Osteocyte (in vitro differentiated cells): Measurements from ENCODE around the gene C10orf53. TPM values are rescaled to one million over a fixed set of nuclear protein-coding genes. Genes with fewer than 3 reads are reported as not detected.

Experiments
- DNase-seq: peaks from one replicate; pipeline ENCODE4 v3.0.0; 2021; ENCODE audit warnings: mixed read lengths; ENCODE audit not compliant: unreplicated experiment; ENCODE audit errors: extremely low spot score
- H3K27ac Mint-ChIP-seq: one replicate; pipeline ENCODE4 v1.8.0; 2021; ENCODE audit warnings: mild to moderate bottlenecking, mixed read lengths; ENCODE audit not compliant: unreplicated experiment
- H3K27me3 Mint-ChIP-seq: one replicate; pipeline ENCODE4 v1.8.0; 2021; ENCODE audit warnings: mixed read lengths; ENCODE audit not compliant: unreplicated experiment
- H3K36me3 Mint-ChIP-seq: one replicate; pipeline ENCODE4 v1.8.0; 2021; ENCODE audit warnings: mixed read lengths; ENCODE audit not compliant: unreplicated experiment
- H3K4me1 Mint-ChIP-seq: one replicate; pipeline ENCODE4 v1.8.0; 2021; ENCODE audit warnings: mixed read lengths; ENCODE audit not compliant: unreplicated experiment
- H3K4me3 Mint-ChIP-seq: one replicate; pipeline ENCODE4 v1.8.0; 2021; ENCODE audit warnings: mild to moderate bottlenecking, moderate library complexity, mixed read lengths; ENCODE audit not compliant: unreplicated experiment
- H3K9me3 Mint-ChIP-seq: one replicate; pipeline ENCODE4 v1.8.0; 2021; ENCODE audit warnings: mixed read lengths; ENCODE audit not compliant: unreplicated experiment
- CTCF ChIP-seq: fragments of 200-600 bp; sonication (generic); IDR thresholded peaks from 2 replicates; pipeline ENCODE4 v1.5.0; 2021; ENCODE audit warnings: antibody characterized with exemption, mild to moderate bottlenecking, moderate library complexity
- long read RNA-seq: library from polyadenylated mRNA; unstranded; transcript quantifications from one replicate; pipeline ENCODE4 v2.0.0, GENCODE V29; 2021
- total RNA-seq: library from RNA; stranded (reverse); gene quantifications from 2 replicates; pipeline ENCODE4 v1.2.1, GENCODE V29; 2021

C10orf53 gene, protein sequence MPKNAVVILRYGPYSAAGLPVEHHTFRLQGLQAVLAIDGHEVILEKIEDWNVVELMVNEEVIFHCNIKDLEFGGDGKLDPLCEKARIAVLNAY
- total RNA-seq: not detected in 2 replicates
- long read RNA-seq: 0 reads

- Mint-ChIP-seq H3K27ac (no peak within 1 kb of the TSS), H3K9me3 (peaks cover 9% of the 10 kb centered on the region), H3K4me3 (peak within 1 kb of the TSS; percentile 50), H3K36me3 (no peaks in the 10 kb centered on the region), H3K4me1 (peaks cover 5% of the 10 kb centered on the region), H3K27me3 (peaks cover 64% of the 10 kb centered on the region)
- TF ChIP-seq CTCF: no peak
- peak; percentile 83 for DNase-seq
Observed at GRCh38 chr10:49679480-49679893, at the start of gene C10orf53. C10orf53 (plus strand) TSS chr10:49679651; CDS start chr10:49679698, 47 bp downstream.

GRCh38 chr10:49631975-49632374 lies 47.5 kb upstream of the C10orf53 start:
- no peak for DNase-seq
- no peak overlapping the region for H3K27ac Mint-ChIP-seq

DNA sequence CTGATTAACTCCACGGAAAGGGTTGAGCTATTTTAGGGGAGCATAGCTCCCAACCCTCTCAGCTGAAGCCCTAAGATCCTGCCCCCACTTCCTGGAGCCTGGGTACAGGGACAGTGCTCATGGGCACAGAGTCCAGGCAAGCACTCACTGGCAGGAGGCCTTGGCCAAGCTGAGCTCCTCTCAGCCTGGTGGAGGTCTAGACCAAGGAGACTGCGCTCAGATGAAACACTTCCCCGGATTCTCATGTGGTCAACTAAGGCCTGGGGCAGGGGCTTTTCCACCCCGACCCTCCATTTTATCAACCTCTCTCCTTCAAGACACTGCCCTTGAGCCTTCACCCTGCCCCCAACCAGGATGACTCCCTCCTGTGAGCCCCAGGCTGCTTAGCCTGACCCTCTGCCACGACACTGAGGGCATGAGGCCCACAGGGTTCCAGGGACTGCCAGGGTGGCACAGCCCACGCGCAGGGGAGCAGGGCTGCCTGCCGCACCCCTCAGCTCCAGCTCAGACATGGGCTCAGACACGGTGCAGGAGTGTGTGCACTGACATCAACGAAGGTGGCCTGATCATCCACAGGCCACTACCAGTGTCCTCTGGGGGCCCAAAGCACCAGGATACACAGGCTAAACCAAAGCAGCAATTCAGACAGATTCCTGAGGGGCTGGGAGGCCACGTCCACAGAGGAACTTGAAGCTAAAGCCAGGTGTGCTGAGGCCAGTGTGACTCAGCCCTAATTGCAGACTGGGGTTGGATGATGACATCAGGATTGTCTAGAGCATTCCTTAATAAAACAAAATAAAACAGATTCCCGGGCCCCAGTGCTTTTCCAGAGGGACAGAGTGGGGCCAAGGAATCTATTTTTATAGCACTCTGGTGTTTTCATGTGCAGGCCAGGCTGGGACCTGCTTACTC lies 46.8 kb upstream of the C10orf53 start:
- no peak for TF ChIP-seq CTCF
- Mint-ChIP-seq H3K4me1 (no peaks in the 10 kb centered on the region), H3K4me3 (no peak overlapping the region), H3K9me3 (no peaks in the 10 kb centered on the region), H3K27me3 (peaks cover 34% of the 10 kb centered on the region), H3K27ac (no peak overlapping the region), H3K36me3 (no peaks in the 10 kb centered on the region)
- DNase-seq: no peak

More at GRCh38 chr10:49631975-49632374, 47.5 kb upstream of the C10orf53 start:
- no peak for TF ChIP-seq CTCF
- Mint-ChIP-seq H3K4me3 (no peak overlapping the region), H3K9me3 (no peaks in the 10 kb centered on the region), H3K36me3 (no peaks in the 10 kb centered on the region), H3K4me1 (no peaks in the 10 kb centered on the region), H3K27me3 (peaks cover 28% of the 10 kb centered on the region)

DNA sequence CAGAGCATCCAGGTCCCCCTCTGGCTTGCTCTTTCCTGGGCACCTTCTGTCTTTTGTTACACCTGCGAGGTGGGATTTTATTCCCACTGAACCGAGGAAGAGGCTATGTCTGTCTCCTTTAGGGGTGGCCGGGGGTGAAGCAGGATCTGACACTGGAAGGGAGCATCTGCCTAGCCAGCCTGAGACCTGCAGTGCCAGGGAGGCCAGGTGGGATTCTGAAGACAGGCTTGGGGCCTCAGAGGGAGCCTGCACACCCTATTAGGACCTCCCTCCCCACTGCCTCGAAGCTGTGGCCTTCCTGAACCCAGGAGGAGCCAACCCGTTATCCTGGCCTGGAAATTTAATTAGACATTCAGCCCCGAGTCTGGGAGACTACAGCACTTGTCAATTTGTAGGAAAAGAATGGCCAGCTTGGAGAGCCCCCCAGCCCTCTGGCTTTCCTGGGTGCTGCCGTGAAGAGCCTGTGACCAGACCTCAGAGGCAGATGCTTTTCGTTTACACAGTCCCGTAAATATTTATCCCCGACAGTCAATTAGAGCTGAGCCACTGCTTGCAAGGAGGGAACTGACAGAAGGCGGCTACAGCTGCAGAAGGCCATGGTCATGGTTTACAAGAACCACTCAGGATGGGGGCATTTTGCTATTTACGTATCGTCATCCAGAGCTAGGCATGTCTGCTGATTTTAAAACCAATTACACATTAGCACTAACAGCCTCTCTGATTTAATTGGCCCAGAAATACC lies 46.0 kb upstream of the C10orf53 start:
- no peak overlapping the region for H3K4me3 Mint-ChIP-seq
- no peaks in the 10 kb centered on the region for H3K4me1 Mint-ChIP-seq
- H3K36me3 Mint-ChIP-seq: no peaks in the 10 kb centered on the region
- TF ChIP-seq CTCF: no peak
- no peaks in the 10 kb centered on the region for H3K9me3 Mint-ChIP-seq
- H3K27me3 Mint-ChIP-seq: peaks cover 43% of the 10 kb centered on the region
- no peak overlapping the region for H3K27ac Mint-ChIP-seq
- DNase-seq: no peak
